NK-92 (cell line): Measurements from ENCODE around the gene PTPRK.

Experiments used
- DNase-seq: peaks from one replicate; lab custom pipeline; 2025; ENCODE audit not compliant: unreplicated experiment; lab: John Stamatoyannopoulos, UW

PTPRK gene

GRCh38 chr6:128350416-128351254 is 169.8 kb downstream of the PTPRK start:
- DNase-seq, result no peak

GRCh38 chr6:128347123-128347522 is 173.3 kb downstream of the PTPRK start:
- DNase-seq, result no peak

- DNase-seq, result no peak
These were observed 173.8 kb downstream of the PTPRK start for GRCh38 chr6:128346569-128346968.

- no peak for DNase-seq
These were observed 175.1 kb downstream of the PTPRK start for GRCh38 chr6:128345278-128345677.

- no peak for DNase-seq
These were observed 176.7 kb downstream of the PTPRK start for GRCh38 chr6:128343706-128344105.

- DNase-seq, result no peak
These were observed 180.6 kb downstream of the PTPRK start for GRCh38 chr6:128339635-128340450.

- no peak for DNase-seq
These were observed 182.8 kb downstream of the PTPRK start for GRCh38 chr6:128337619-128338018.

- no peak for DNase-seq
These were observed 183.8 kb downstream of the PTPRK start for GRCh38 chr6:128336436-128337095.

- DNase-seq, result no peak
These were observed 184.4 kb downstream of the PTPRK start for GRCh38 chr6:128335963-128336362.

- no peak for DNase-seq
These were observed 186.7 kb downstream of the PTPRK start for GRCh38 chr6:128333581-128334223.

GRCh38 chr6:128327890-128328289 is 192.5 kb downstream of the PTPRK start:
- no peak for DNase-seq

- no peak for DNase-seq
These were observed 197.4 kb downstream of the PTPRK start for GRCh38 chr6:128323011-128323410.

GRCh38 chr6:128319946-128320345 is 200.5 kb downstream of the PTPRK start:
- DNase-seq, result no peak

GRCh38 chr6:128319157-128319556 is 201.2 kb downstream of the PTPRK start:
- no peak for DNase-seq

GRCh38 chr6:128316258-128316929 is 204.0 kb downstream of the PTPRK start:
- DNase-seq, result no peak

- DNase-seq, result no peak
These were observed 206.2 kb downstream of the PTPRK start for GRCh38 chr6:128314190-128314589.

- DNase-seq, result no peak
These were observed 208.3 kb downstream of the PTPRK start for GRCh38 chr6:128311944-128312570.

- DNase-seq, result no peak
These were observed 209.9 kb downstream of the PTPRK start for GRCh38 chr6:128310451-128310850.

GRCh38 chr6:128307671-128308070 is 212.7 kb downstream of the PTPRK start:
- no peak for DNase-seq

- DNase-seq, result no peak
These were observed 214.4 kb downstream of the PTPRK start for GRCh38 chr6:128305976-128306375.
